GM18873 (cell line): ENCODE results near the gene GNAL.
"Not testable (repeated sequence)": the region's sequence is repeated elsewhere in the genome, so short reads cannot be mapped to it uniquely, and the experiment has no call there.

ENCODE experiments used
- ATAC-seq: cut with Tn5 transposase; IDR thresholded peaks from one replicate; pipeline ENCODE4 v1.9.1; 2021; ENCODE audit warnings: mild to moderate bottlenecking, moderate library complexity, moderate number of reproducible peaks; ENCODE audit not compliant: unreplicated experiment, low FRiP score

GNAL gene

DNA sequence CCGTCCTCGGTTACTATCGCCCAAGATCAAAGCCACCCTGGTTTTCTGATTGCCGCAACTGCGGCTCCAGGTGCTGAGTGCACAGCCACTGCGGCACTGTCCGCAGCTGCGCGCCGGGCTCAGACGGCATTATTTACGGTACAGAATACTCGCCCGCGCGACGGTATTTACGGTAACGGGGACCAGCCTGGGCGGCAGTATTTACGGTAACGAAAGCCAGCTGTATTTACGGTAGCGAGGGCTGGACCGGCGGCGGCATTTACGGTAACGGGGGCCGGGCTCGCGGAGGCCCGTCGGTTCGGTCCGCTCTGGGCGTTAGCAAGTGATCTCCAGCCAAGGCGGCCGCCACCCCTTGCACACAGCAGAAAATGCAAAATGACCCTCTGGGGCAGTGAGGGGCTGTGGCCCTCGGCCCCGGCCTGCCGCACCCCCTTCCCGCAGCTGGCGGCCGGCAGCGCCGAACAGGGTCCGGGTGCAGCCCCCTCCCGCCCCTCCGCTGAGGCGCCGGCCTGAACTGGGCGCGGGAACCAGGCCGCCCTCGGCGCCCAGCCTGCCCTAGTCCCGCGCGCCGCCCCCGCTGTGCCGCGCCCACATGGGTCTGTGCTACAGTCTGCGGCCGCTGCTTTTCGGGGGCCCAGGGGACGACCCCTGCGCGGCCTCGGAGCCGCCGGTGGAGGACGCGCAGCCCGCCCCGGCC, at the start of gene GNAL:
TSS of gene GNAL (plus strand) at position 293 of the 697 bp plus-strand sequence. CDS start at position 593, 300 bp downstream.
- peak; percentile 63 for ATAC-seq

DNA sequence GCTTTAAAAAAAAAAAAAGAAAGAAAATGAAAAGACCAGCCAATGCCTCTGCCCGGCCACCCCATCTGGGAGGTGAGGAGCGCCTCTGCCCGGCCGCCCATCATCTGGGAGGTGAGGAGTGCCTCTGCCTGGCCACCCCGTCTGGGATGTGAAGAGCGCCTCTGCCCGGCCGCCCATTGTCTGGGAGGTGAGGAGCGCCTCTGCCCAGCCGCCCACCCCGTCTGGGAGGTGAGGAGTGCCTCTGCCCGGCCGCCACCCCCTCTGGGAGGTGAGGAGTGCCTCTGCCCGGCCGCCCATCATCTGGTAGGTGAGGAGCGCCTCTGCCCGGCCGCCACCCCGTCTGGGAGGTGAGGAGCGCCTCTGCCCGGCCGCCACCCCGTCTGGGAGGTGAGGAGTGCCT, 41.8 kb upstream of the GNAL start:
- not testable (repeated sequence) for ATAC-seq

DNA sequence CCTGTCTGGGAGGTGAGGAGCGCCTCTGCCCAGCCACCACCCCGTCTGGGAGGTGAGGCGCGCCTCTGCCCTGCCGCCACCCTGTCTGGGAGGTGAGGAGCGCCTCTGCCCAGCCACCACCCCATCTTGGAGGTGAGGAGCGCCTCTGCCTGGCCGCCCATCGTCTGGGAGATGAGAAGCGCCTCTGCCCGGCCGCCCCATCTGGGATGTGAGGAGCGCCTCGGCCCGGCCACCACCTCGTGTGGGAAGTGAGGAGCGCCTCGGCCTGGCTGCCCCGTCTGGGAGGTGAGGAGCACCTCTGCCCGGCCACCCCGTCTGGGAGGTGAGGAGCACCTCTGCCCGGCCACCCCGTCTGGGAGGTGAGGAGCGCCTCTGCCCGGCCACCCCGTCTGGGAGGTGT, 41.3 kb upstream of the GNAL start:
- ATAC-seq = not testable (repeated sequence)

DNA sequence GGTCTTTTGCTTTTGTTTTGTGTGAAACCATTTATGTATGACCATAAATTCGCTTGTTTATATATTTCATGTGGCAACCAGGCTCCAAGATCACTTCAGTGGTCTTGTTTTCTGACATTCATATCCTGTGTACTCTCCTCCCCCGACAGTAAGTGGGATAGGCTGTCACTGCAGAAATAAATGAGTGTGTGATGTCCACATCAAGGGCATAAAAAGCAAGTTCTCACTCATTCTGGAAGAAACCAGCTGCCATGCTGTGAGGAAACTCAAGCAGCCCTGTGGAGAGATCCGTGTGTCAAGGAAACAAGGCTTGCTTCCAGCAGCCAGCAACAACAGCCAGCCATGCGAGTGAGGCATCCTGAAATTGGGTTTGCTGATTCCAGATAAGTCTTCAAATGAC, 39.2 kb upstream of the GNAL start:
- ATAC-seq = no peak

DNA sequence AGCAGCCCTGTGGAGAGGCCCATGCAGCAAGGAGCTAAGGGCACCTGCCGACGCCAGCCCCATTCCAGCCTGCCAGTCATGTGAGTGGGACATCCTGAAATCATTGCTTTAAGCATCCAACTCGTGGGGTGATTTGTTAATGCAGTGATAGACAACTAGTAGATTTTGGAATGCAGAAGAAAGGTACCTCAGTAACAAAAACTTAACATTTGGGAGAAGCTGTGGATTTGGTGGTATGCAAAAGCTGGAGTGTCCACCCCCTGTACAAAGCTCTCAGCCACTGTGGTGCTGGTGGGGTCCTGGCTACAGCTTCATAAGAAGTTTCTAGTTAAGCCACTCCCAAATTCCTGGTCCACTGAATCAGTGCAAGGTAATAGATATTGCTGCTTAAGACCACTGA, 37.2 kb upstream of the GNAL start:
- ATAC-seq = no peak

DNA sequence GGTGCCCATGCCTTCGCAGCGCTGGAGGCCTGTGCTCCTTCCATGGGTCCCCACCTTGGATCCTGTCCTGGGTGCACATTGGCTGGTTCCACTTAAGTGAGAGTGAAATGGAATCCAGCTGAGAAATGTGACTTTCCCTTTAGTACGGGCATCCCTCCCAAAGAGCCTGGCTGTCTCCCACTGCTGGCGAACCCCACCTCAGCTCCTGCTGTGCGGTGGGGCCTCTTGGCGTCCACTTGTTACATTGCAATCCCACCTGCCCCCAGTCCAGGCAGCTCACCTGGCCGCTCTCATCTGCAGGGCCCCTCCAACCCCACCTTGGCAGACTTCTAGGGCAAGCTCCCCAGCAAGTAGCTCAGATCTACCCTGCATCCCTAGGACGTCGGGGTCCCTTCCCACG, 35.5 kb upstream of the GNAL start:
- ATAC-seq = no peak

DNA sequence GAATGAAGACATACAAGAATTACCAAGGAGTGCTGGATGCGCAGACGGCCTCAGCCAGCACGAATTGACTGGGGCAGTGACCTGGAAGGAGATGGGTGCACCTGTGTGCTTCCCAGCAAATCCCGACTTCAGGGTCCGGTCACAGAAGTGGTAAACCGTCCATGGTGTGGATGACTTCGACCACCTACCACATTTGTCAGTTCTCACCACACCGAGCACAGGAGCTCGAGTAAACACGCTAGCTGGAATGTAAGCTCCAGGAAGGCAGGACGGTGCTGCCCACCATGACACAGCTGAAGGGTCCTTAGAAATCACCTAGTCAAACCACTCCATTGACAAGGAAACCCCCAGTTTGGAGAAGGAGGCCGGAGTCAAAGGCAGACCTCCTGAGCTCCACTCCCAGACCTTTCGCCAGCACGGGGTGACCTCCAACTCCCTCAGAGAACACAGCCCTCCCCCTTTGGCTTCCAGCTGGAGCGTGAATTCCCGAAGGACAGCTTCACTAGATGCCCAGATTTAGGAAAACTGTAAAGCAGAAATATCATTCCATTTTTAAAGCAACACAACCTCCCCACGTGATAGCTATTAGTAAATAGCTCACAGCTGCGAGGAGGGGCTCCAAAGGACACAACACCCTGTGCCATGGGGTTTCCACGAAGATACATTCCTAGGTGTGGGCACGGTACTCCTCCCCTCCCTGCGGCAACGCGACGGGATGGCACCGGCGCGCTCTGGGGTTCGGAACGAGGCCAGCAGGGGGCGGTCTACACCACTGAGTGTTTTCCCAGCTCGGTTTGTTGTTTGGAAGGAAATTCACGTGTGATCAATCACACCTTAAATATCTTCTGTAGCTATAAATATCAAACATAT, 34.1 kb upstream of the GNAL start:
- ATAC-seq = no peak

DNA sequence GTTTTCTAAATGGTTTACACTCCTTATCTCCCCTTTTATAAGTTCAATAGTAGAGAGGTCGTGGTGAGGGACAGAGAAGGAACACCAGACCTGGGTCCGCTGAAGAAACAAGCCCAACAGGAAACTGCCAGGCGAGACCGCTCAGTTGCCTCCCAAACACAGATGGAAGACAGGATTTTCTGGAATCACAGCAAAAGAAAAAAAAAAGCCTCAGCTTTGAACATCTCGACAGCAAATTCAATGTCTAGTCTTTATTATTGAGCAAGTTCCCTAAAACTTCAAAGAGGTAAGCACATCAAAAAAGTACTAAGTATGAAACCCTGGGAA, 33.5 kb upstream of the GNAL start:
- no peak for ATAC-seq

DNA sequence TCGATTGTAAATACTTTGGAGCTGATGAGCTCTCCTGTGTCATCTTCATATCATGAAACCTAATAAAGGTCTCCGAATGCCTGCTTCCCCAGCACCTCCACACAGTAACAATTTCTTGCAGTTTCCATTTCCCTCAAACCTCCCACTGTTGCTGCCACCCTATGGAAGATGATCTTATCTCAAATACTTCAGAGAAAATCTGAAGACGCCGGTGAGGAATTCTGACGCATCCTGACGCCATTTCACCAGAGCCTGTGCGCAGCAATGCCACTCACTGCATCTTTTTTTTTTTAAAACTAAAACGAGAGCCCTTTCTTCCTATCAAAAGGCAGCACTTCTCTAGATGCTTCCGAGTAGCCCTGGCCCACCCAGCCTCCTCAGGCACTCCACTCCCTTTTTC, 31.9 kb upstream of the GNAL start:
- ATAC-seq = no peak

DNA sequence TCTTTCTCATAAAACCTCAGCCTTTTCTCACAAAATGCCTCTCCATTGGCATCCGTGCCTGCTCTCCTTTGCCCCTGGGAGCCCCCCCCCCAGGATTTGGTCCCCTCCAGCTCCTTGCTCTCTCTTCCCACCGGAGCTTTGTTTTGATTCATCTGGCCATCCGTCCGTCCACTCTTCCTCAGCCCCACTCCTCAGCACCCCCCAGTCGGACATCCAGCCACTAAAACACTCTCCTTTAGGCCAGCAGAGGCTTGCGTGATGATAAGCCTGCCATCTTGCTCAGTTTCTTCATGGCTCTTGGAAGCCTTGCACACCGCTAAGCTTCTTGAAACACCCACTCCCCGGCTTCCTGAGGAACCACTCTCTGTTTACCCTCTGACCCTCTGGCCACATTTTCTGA, 31.5 kb upstream of the GNAL start:
- ATAC-seq = no peak

DNA sequence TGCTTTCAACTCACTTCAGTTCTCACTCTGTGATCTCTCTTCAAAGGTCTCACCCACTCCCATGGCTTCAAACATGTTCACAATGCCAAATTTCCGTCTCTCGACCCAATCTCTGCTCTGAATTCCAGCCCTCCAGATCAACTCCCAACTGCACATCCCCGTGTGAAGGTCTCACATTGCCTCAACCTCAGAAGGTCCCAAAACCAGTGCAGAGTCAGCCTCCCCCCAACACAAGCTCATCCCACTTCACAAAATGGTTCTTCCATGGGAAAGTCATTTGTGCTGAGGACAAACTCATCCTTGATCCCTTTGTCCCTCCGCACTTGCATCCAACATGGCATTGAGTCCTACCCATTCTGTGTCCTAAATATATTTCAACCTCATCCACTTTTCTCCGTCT, 31.0 kb upstream of the GNAL start:
- no peak for ATAC-seq

DNA sequence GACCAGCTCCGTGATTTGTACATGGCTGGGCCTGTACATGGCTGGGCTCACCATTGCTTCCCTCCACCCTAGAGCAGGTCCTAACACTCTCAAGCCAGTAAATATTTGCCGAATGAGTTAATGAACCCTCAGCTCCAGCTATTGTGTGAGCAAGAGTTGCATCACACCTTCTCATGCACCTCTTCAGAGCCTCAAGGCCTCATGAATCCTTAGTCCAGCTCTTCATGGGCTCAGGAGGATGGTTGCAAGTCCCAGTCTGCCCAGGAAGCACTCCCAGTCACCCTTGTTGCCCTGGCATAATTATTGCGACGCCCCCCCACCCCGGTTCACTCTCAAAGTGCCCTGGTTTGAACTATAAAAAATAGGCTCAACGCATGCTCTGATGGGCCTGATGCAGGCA, 30.1 kb upstream of the GNAL start:
- ATAC-seq = no peak

DNA sequence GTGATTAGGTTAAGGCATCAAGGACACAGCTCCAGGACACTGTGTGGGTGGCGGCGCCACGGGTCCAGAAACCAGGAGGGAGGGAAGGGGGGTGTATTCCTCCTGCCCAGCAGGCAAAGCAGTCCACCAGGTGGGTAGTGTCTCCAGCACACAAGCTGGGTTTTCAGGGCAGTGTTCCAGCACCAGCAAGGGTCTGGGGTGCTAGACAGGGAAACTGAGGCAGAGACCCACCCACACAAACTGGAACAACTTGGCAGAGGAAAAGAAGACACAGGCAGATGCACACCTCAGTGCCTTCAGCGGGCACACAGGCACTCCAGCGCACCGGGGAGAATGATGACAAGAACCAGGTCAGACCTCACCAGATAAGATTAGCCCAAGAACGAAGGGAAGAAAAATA, 28.4 kb upstream of the GNAL start:
- no peak for ATAC-seq

DNA sequence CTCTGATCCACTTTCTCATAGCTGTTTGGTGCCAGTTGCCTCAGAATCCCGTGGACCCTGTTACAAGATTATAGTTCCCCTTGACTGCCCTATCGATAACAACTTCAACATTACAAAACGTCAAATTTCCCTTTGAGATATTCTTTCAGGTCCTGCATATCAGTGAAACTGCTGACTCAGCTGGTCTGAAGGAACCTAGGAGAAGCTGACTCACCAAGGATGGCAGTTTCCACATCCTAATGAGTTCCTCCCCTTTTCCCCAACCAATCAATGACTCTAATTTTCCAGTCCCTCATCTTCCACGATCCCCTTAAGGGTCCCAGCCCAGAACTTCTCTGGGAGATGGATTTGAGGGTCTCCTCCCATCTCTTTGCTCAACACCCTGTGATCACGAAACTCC, 27.6 kb upstream of the GNAL start:
- ATAC-seq = no peak

DNA sequence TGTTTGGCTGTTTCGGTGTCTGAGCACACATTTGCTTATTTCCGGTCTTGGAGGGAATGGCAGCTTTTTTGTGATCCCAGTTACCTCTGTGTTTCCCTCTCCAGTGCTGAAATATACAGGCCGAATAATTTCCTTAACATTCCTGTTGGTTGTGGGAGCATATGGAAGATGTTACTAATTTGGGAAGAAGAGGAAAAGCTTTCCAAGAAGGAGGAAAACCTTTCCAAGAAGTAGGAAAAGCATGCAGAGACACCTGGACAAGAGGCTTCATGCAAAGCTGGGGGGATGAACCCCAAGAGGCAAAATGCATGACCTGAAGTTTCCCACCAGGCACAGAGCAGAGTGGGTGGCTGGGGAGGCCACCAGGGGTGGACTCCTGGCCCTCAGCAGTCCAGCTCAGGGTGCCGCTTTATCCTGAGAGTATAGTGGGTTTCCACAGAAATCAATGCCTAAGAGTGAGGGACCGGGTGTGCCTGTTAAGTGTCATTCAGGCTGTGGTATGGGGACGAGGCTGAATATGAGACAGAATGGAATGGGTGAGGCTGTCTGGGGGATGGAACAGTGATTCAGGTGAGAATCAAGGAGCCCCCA, 25.5 kb upstream of the GNAL start:
- ATAC-seq = no peak

DNA sequence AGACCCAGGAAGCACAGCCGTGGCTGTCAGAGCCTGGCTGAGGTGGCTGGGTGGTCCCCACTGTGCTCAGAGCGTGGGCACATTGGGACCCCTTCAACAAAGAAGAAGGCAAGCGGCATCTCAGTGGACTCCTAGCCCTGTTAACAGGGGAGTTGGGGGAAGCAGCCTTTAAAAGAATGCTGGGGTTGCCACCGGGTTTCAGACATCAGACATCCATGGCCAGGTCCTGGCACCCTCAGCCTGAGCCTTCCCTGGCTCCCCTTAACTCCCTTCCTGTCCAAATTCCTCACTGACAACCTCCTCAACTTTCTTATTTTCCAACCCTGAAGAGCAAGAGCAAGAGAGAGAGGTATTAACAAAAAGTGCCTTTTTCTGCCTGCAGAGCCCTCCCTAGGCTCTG, 24.8 kb upstream of the GNAL start:
- ATAC-seq = no peak

DNA sequence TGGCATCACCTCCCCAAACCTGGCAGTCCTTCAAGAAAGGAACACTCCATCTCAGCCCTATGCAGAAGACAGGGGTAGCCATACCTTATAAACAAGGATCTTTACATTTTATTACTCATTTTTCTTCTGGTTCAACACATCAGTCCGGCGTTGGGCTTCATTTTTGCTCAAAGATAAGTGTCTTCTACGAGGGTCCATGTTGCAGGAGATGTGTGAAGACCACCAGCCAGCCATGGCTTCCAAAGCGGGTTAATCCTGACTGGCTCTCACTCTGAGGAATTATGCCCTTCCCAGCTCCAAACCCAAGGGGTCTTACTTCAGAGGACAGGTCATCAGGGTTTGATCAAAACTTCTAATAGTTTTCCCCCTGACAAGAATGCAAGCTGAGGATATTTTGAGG, 23.9 kb upstream of the GNAL start:
- ATAC-seq = no peak

DNA sequence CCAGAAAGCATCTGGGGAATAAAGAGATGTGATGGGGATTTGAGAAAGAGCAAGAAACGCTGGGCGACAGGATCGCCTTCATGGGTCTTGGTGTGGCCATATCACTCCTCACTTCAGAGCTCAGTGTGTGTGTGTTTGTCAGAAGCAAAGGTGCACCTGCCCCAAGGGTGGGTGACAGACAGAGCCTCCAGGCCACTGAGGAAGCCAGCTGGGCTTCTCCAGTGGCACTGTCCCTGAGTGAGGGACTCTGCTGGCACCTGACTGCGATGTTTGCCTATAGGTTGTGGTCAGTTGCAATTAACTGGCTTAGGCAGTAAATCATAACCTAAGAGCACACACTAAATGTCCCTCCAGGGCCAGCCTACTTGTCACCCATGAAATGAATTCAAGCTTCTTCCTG, 23.5 kb upstream of the GNAL start:
- no peak for ATAC-seq

DNA sequence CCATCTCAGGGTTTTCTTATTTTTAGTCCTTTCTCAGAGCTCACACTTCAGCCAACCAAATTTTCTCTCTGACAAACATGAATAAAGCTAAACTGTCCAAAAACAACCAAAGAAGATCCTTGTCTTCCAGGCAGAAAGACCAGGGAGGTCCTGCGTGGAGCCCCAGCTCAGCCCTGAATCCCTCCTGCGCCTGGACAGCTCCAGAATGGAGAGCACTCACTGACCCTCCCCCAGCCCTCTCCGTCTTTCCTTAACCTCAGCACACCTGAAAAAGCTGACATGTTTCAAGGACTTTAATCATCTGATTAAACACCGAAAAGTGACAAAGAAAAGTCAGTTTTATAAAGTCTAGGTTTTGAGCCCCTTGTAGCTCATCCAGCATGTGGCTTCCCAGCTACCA, 22.9 kb upstream of the GNAL start:
- ATAC-seq = no peak

DNA sequence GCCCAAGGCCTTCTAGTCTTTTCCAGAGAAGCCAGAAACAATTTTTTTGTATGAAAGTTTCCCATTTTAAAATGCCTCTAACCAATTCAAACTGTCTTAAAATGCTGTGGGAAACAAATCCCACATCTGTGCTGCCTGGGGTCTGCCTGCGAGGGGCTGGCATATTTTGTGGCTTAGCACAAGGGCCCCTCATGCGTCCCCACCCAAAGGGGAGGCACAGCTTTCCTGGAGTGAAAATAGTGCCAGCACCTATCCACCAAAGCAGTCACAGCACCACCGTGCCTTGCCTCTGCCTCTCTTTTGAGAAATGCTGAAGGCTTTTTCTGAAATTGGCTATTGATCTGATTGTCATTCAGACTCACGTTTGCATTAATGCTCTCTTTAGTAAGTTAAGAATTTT, 22.2 kb upstream of the GNAL start:
- no peak for ATAC-seq

DNA sequence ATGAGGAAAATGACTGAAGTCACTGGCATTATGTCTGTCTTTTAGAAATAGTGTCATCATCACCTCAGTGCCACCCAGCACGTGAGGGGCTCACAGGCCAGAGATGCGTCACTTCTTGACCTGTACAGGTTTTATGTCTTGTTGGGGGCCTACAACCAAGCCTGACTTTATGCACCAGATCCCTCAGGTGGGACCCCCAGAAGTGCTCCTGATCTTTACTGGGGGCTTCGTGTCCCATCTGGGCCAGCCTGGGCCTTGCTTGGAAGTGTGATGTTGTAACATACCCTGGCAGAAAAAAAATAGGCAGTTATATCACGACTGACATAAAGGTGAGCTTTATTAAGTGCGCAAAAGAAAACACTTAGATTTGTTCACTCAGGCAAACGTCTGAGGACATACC, 21.5 kb upstream of the GNAL start:
- no peak for ATAC-seq
